Tibial nerve (tissue), 4 donors: ENCODE measurements around the gene NAP1L4.

ENCODE experiments used
- CTCF ChIP-seq, 5 experiments: fragments of 200-600 bp in 3 of 5; fragments of 450-650 bp in 2 of 5; sonication (generic) in 3 of 5; IDR thresholded peaks; one replicate each; pipeline ENCODE4 v1.5.1; 2016 to 2019; ENCODE audit warnings: antibody characterized with exemption in 5 of 5, mild to moderate bottlenecking in 3 of 5, moderate library complexity in 2 of 5
- EP300 ChIP-seq, 2 donors: sonication (generic); formaldehyde crosslinking; IDR thresholded peaks; one replicate each; pipeline ENCODE4 v1.6.1; 2017; ENCODE audit warnings: antibody characterized with exemption in 2 of 2, mild to moderate bottlenecking in 1 of 2
- POLR2A ChIP-seq, 2 donors: fragments of 450-650 bp; IDR thresholded peaks; one replicate each; pipeline ENCODE4 v1.6.1; 2017; ENCODE audit warnings: antibody characterized with exemption in 2 of 2, mild to moderate bottlenecking in 2 of 2, moderate library complexity in 2 of 2

- TF ChIP-seq CTCF (IDR thresholded peaks at IDR 0.05) (no peak), POLR2A (IDR thresholded peaks at IDR 0.05) (no peak), EP300 (IDR thresholded peaks at IDR 0.05) (no peak)
Measured at GRCh38 chr11:3028813-3029212, 36.7 kb upstream of the NAP1L4 start.
